NB4 (cell line): ENCODE measurements around the gene GSTT2B.
"Not testable (repeated sequence)": the region's sequence is repeated elsewhere in the genome, so short reads cannot be mapped to it uniquely, and the experiment has no call there.

Experiments
- MYC ChIP-seq: IDR thresholded peaks from 2 replicates; pipeline ENCODE4 v1.6.1; 2011; ENCODE audit warnings: low read depth, low read length
- POLR2A ChIP-seq: IDR thresholded peaks from 2 replicates; pipeline ENCODE4 v1.6.1; 2011; ENCODE audit warnings: mild to moderate bottlenecking; ENCODE audit not compliant: insufficient read length; ENCODE audit errors: extremely low read depth
- TF ChIP-seq, protein P1 (sequence below): IDR thresholded peaks from one replicate; pipeline ENCODE4 v1.5.1; 2012; ENCODE audit warnings: low read depth, low read length

DNA sequence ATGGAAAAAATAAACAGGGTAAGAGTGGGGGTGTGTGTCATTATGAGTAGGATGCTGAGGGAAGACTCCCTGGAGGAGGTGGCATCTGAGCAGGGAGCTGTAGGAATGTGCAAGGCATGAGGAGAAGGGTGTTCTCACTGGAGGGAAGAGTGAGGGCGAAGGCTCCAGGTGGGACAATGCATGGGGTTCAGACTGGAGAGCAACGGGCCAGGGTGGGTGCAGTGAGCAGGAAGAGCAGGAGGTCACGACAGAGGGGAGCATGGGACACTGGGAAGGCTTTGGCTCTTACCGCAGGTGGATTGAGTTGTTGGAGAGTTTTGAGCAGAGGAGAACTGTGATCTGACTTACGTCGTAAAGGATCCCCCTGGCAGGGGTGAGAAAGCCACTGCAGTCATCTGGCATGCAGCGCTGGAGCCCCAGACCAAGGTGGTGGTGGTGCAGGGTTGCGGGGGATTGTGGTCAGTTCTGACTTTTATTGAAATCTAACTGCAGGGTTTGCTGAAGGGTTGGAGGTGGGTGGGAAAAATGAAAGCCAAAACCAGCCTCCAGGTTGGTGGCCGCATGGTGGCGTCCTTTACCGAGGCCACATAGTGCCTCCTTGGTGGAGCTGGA lies 8.1 kb downstream of the GSTT2B start:
- TF ChIP-seq, protein P1, sequence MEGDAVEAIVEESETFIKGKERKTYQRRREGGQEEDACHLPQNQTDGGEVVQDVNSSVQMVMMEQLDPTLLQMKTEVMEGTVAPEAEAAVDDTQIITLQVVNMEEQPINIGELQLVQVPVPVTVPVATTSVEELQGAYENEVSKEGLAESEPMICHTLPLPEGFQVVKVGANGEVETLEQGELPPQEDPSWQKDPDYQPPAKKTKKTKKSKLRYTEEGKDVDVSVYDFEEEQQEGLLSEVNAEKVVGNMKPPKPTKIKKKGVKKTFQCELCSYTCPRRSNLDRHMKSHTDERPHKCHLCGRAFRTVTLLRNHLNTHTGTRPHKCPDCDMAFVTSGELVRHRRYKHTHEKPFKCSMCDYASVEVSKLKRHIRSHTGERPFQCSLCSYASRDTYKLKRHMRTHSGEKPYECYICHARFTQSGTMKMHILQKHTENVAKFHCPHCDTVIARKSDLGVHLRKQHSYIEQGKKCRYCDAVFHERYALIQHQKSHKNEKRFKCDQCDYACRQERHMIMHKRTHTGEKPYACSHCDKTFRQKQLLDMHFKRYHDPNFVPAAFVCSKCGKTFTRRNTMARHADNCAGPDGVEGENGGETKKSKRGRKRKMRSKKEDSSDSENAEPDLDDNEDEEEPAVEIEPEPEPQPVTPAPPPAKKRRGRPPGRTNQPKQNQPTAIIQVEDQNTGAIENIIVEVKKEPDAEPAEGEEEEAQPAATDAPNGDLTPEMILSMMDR = not testable (repeated sequence)
- TF ChIP-seq POLR2A, MYC: not testable (repeated sequence)
